Activated CD4-positive, alpha-beta T cell treated with anti-CD3 and anti-CD28 coated beads for 36 hours (primary cell): Measurements from ENCODE around the gene IL1R1. TPM values are rescaled to one million over a fixed set of nuclear protein-coding genes. Genes with fewer than 3 reads are reported as not detected.
A peak's percentile ranks its signal among the peaks of the same experiment; 100 is the strongest.

Source experiments
- ATAC-seq: fragments of 200-7000 bp; cut with Tn5 transposase; one replicate; pipeline ENCODE4 v1.10.0; 2021; ENCODE audit warnings: mild to moderate bottlenecking, moderate library complexity
- CTCF ChIA-PET: fragments of 350-600 bp; sonication (Branson Sonifier 250); formaldehyde crosslinking; loops from one replicate; lab custom pipeline; 2021; ENCODE audit warnings: antibody characterized with exemption; lab: Charles Lee
- POLR2A ChIA-PET: fragments of 350-600 bp; sonication (Branson Sonifier 250); formaldehyde crosslinking; loops from one replicate; lab custom pipeline; 2021; ENCODE audit warnings: antibody characterized with exemption, inconsistent platforms; lab: Charles Lee
- DNase-seq: peaks from one replicate; pipeline ENCODE4 v3.0.0-alpha.2; 2020
- H3K27ac Mint-ChIP-seq: one replicate; pipeline ENCODE4 v1.8.0; 2021; ENCODE audit warnings: mixed read lengths
- H3K27me3 Mint-ChIP-seq: one replicate; pipeline ENCODE4 v1.8.0; 2021; ENCODE audit warnings: mixed read lengths
- H3K36me3 Mint-ChIP-seq: one replicate; pipeline ENCODE4 v1.8.0; 2021; ENCODE audit warnings: low read depth, mixed read lengths
- H3K4me1 Mint-ChIP-seq: one replicate; pipeline ENCODE4 v1.8.0; 2021; ENCODE audit warnings: mixed read lengths
- H3K4me3 Mint-ChIP-seq: one replicate; pipeline ENCODE4 v1.8.0; 2021; ENCODE audit warnings: mild to moderate bottlenecking, moderate library complexity, mixed read lengths
- H3K9me3 Mint-ChIP-seq: one replicate; pipeline ENCODE4 v1.8.0; 2021; ENCODE audit warnings: low read depth, mixed read lengths
- intact Hi-C, 2 experiments: fragments of 100-400 bp; cut with DNase I in 1 of 2; cut with micrococcal nuclease in 1 of 2; formaldehyde crosslinking; loops; one replicate each; pipeline versions ENCODE4 v1.14.2 to v1.15.1; 2022 to 2024; cut with DNase I, micrococcal nuclease
- total RNA-seq, 2 experiments: library from RNA; stranded (reverse); gene quantifications; one replicate each; pipeline ENCODE4 v1.2.3, GENCODE V29; 2021

The IL1R1 gene
- total RNA-seq, 2 experiments from 2014 or later, result 20.8 to 21.8 TPM

DNA sequence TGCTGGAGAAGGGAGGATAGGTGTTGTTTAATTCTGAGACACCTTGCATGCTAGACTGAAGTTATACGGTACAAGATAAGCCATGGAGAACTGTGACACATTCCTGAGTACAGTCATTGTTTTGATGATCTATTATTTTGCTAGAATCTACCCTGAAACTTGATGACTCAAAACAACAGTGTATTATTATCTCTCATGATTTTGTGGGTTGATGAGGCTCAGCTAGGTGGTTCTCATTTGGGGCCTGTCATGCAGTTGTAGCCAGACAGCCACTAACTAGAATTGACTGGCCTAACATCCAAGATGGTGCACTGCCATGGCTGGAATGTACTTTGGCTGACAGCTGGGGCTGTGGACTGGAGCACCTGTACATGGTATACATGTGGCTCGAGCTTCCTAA is 5.4 kb upstream of the IL1R1 start:
- peak overlapping the region; percentile 89 for H3K27ac Mint-ChIP-seq
- ChIA-PET CTCF (interaction anchor here (1.0 to 2.9 kb wide), 9 partner anchors 9 to 138 kb away, joined by 3 to 19 read pairs (median 5); no protein-coding TSS in a partner anchor), POLR2A (interaction anchor here (0.6 to 2.1 kb wide), 5 partner anchors 9 to 199 kb away, joined by 3 to 9 read pairs (median 3); no protein-coding TSS in a partner anchor)
- peaks cover 23% of the 10 kb centered on the region for H3K9me3 Mint-ChIP-seq
- intact Hi-C loops, result loop anchor here (1.0 to 2.0 kb wide), 12 partner anchors 9 to 236 kb away; no protein-coding TSS in a partner anchor
- peaks cover 19% of the 10 kb centered on the region for H3K27me3 Mint-ChIP-seq
- DNase-seq (peak; percentile 68), ATAC-seq (peak; percentile 94)
- H3K36me3 Mint-ChIP-seq, result peaks cover 46% of the 10 kb centered on the region
- peak overlapping the region; percentile 42 for H3K4me3 Mint-ChIP-seq
- peaks cover 60% of the 10 kb centered on the region for H3K4me1 Mint-ChIP-seq

DNA sequence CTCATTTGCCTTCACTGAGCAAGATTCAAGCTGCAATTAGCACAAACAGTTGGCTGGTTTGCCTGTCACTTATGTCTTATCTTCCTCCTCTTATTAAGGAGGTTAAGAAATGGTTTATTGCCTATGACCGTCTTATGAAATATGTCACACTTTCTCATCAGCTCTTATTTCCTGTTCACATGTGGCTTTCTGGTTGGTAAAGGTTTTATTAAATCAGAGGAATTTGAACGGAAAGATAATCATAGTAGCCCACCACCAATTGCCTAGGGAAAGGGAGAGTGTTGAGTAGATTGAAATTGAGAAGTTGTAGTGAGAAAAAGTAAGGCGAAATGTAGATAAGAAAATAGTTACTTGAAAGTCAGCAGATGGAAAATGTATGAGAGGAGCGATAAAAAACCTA is 4.2 kb upstream of the IL1R1 start:
- H3K4me1 Mint-ChIP-seq, result peaks cover 64% of the 10 kb centered on the region
- no peak for DNase-seq
- peak overlapping the region; percentile 7 for H3K4me3 Mint-ChIP-seq

DNA sequence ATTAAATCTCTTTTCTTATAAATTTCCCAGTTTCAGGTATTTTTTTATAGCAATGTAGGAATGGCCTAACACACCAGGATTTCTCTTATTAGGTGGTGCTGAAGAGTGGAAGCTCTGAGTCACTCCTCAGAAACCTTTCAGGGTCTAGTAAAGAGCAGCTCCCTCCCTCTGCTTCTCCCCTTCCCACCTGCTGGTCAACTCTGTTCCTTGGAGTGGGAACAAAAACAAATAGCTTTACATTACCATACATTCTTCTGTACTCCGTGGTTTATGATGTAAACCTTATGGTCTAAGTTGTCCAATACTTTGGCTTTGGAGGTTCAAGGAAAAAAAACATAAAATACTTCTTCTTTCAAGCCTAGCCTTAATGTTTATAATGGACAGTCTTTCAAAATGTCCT is 2.7 kb upstream of the IL1R1 start:
- Mint-ChIP-seq H3K27me3 (peaks cover 27% of the 10 kb centered on the region), H3K9me3 (peaks cover 31% of the 10 kb centered on the region), H3K4me1 (peaks cover 65% of the 10 kb centered on the region), H3K36me3 (peaks cover 63% of the 10 kb centered on the region), H3K27ac (peak overlapping the region; percentile 89), H3K4me3 (no peak overlapping the region)
- CTCF ChIA-PET, result interaction anchor here (1.6 kb wide), 1 partner anchor 101 kb away, joined by 8 read pairs; no protein-coding TSS in a partner anchor
- POLR2A ChIA-PET, result no interaction called here
- no peak for DNase-seq
- ATAC-seq, result no peak
- intact Hi-C loops, result no loop called here

More for the DNA sequence above, 4.2 kb upstream of the IL1R1 start:
- Mint-ChIP-seq H3K36me3 (peaks cover 49% of the 10 kb centered on the region), H3K27ac (peak overlapping the region; percentile 89), H3K9me3 (peaks cover 27% of the 10 kb centered on the region), H3K27me3 (peaks cover 23% of the 10 kb centered on the region)
- CTCF ChIA-PET, result interaction anchor here (0.8 to 2.9 kb wide), 4 partner anchors 11 to 132 kb away, joined by 3 to 19 read pairs (median 6); no protein-coding TSS in a partner anchor
- intact Hi-C loops, result no loop called here
- peak; percentile 7 for ATAC-seq
- POLR2A ChIA-PET, result interaction anchor here (0.8 to 2.1 kb wide), 4 partner anchors 9 to 138 kb away, joined by 3 to 9 read pairs (median 4); no protein-coding TSS in a partner anchor

DNA sequence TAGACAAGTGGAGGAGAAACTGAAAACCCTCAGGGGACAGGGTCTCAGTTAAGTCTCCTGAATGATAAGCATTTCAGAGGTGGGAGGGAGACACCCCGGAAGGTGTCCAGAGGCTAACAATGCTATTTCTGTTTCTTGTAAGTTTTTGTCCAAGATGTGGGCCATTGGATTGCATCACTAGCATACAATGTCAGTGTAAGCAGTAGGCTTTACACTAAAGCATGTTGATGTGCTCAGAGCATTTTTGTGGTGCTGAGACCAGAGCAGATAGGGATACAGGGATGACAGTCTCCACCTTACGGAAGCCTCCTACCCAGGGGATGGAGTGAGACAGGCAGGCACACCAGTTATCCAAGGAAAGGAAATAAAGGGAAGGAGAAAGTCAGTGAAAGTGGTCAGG is 2.2 kb upstream of the IL1R1 start:
- H3K4me1 Mint-ChIP-seq, result peaks cover 65% of the 10 kb centered on the region
- peaks cover 27% of the 10 kb centered on the region for H3K27me3 Mint-ChIP-seq
- intact Hi-C loops, result no loop called here
- DNase-seq (no peak), ATAC-seq (no peak)
- H3K27ac Mint-ChIP-seq, result peak overlapping the region; percentile 26
- peaks cover 68% of the 10 kb centered on the region for H3K36me3 Mint-ChIP-seq
- POLR2A ChIA-PET, result interaction anchor here (0.6 kb wide), 1 partner anchor 218 kb away, joined by 6 read pairs; no protein-coding TSS in a partner anchor
- peaks cover 36% of the 10 kb centered on the region for H3K9me3 Mint-ChIP-seq
- CTCF ChIA-PET, result interaction anchor here (1.6 kb wide), 1 partner anchor 100 kb away, joined by 8 read pairs; no protein-coding TSS in a partner anchor
- no peak overlapping the region for H3K4me3 Mint-ChIP-seq

DNA sequence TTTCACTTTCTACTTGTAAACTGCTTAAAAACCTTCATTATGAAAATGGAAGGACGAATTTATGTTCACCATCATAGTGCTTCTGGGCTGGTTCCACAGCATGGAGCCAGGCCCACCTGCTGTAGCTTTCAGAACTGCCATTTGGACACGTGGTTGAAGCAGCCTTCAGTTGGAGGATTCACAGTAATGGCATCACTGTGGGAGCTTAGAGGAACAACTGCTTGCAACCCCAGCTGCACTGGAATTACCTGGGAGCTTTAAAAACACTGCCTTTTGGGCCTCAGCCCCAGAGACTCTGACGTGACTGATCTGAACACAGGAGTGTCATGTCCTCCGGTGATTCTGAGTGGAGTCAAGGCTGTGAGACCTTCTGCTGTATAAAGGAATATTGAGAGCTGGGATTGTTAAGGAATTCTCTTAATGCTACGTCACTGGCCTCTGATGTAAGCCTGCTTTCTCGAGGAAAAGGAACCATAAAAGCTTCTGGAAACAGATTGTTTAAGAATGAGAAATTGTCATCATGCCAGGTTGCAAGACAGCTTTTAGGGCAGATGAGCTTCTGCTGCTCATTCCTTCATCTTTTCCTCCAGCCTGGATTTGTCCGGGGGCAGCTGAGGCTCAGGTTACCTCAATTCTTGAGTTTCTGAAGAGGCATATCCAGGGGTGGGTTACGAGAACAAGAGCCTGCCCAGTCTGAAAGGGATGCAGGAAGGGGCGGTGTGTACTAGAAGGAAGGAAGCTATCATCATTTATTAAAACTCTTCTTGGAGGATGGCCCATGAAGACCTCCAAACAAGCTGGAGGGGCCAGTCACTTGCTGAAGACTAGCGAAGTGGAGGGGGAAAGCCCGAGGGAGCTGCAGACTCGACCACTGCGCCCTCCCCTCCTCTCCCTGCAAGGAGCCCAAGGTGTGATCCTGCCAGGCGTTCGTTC is 1.3 kb upstream of the IL1R1 start:
- DNase-seq, result peak; percentile 6
- Mint-ChIP-seq H3K36me3 (peaks cover 72% of the 10 kb centered on the region), H3K27me3 (peaks cover 24% of the 10 kb centered on the region), H3K4me1 (peaks cover 59% of the 10 kb centered on the region), H3K4me3 (peak overlapping the region; percentile 69), H3K9me3 (peaks cover 43% of the 10 kb centered on the region), H3K27ac (peak overlapping the region; percentile 58)
- ChIA-PET POLR2A (interaction anchor here (0.6 to 1.2 kb wide), 2 partner anchors 142 to 217 kb away, joined by 4 to 6 read pairs; no protein-coding TSS in a partner anchor), CTCF (interaction anchor here (0.5 to 1.7 kb wide), 7 partner anchors 8 to 388 kb away, joined by 3 to 7 read pairs (median 4); no protein-coding TSS in a partner anchor)
- ATAC-seq, result no peak
- intact Hi-C loops, result no loop called here

DNA sequence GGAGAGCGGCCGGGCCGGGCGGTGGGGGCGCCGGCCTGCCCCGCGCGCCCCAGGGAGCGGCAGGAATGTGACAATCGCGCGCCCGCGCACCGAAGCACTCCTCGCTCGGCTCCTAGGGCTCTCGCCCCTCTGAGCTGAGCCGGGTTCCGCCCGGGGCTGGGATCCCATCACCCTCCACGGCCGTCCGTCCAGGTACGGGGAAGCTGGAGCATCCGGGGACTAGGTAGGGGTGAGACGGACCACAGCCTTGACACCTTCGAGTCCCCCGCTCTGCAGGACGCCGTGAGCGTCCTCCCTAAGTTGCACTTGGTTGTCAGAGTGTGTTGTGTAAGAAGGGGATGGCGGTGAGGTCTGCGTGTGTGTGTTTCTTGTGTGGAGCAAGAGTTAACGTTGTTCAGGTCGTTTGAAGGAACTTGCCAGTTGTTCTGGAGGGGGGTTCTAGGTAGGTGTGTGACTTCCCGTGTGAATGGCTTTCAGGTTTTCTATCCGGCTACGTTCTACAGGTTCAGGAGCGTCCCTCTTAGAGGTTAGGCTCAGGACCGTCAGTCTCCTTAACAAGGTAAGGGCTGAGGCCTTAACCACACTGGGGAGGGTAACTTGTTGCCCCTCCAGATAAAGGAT is 393 bp downstream of the IL1R1 start:
- Mint-ChIP-seq H3K36me3 (peaks cover 78% of the 10 kb centered on the region), H3K4me3 (peak overlapping the region; percentile 80), H3K4me1 (peaks cover 56% of the 10 kb centered on the region), H3K27me3 (peaks cover 24% of the 10 kb centered on the region), H3K27ac (peak overlapping the region; percentile 90), H3K9me3 (peaks cover 49% of the 10 kb centered on the region)
- DNase-seq (no peak), ATAC-seq (peak; percentile 7)
- intact Hi-C loops, result no loop called here
- CTCF ChIA-PET, result interaction anchor here (1.1 to 1.7 kb wide), 4 partner anchors 15 to 137 kb away, joined by 3 to 7 read pairs (median 4); no protein-coding TSS in a partner anchor
- POLR2A ChIA-PET, result no interaction called here

DNA sequence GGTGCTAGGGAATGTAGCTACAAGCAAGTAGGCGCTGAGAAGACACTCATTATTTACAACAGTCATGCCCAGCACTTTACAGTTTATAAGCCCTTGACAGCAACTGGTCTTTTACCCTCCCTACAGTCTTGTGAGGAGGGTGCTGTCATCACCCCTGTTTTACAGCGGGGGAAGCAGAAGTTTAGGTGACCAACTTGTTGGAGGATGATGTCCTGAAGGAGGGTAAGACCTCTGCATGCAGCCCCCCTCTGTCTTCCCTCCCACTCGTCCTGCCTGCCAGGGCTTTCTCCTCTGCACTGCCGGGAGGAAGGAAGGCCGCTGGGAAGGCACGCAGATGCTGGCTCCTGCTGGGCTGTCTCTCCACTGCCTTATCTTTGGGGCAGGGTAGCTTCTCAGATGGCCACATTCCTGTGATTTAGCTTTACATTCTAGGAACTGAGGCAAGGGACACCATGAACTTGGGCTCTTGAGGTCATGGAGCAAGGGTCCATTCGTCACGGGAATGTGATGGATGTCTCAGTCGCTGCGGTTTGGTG is 972 bp downstream of the IL1R1 start:
- ATAC-seq (peak; percentile 13), DNase-seq (no peak)
- POLR2A ChIA-PET, result interaction anchor here (0.7 kb wide), 1 partner anchor 54 kb away, joined by 3 read pairs; no protein-coding TSS in a partner anchor
- H3K27ac Mint-ChIP-seq, result peak overlapping the region; percentile 90
- intact Hi-C loops, result no loop called here
- H3K4me1 Mint-ChIP-seq, result peaks cover 56% of the 10 kb centered on the region
- peaks cover 24% of the 10 kb centered on the region for H3K27me3 Mint-ChIP-seq
- CTCF ChIA-PET, result interaction anchor here (0.6 to 1.5 kb wide), 2 partner anchors 60 to 81 kb away, joined by 3 to 4 read pairs; no protein-coding TSS in a partner anchor
- H3K4me3 Mint-ChIP-seq, result peak overlapping the region; percentile 80
- peaks cover 78% of the 10 kb centered on the region for H3K36me3 Mint-ChIP-seq
- H3K9me3 Mint-ChIP-seq, result peaks cover 48% of the 10 kb centered on the region

DNA sequence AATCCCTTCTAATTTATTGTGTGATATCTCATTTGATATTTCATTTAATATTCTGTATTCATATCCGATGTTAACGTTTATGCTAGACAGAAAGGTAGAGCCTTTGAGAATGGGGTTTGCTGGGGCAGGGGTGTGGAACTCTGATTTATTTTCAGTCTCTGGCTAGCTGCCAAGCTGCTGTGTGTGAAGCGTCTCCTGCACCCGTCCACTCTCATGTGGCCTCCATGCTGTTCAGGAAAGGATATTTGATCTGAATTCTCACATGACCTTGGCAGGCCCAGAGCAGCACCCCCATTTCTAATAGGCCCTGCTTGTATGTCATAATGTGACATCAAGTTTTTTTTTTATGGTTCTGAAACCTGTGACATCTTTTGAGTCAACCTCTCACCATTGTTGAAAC is 1.6 kb downstream of the IL1R1 start:
- H3K9me3 Mint-ChIP-seq, result peaks cover 51% of the 10 kb centered on the region
- ChIA-PET CTCF (interaction anchor here (0.6 to 1.5 kb wide), 3 partner anchors 60 to 138 kb away, joined by 3 to 4 read pairs (median 3); no protein-coding TSS in a partner anchor), POLR2A (interaction anchor here (0.5 to 0.7 kb wide), 2 partner anchors 55 to 318 kb away, joined by 3 read pairs; no protein-coding TSS in a partner anchor)
- peak overlapping the region; percentile 80 for H3K4me3 Mint-ChIP-seq
- no peak for DNase-seq
- peaks cover 52% of the 10 kb centered on the region for H3K4me1 Mint-ChIP-seq
- peaks cover 24% of the 10 kb centered on the region for H3K27me3 Mint-ChIP-seq
- H3K27ac Mint-ChIP-seq, result no peak overlapping the region
- ATAC-seq, result no peak
- H3K36me3 Mint-ChIP-seq, result peaks cover 81% of the 10 kb centered on the region
- intact Hi-C loops, result no loop called here

DNA sequence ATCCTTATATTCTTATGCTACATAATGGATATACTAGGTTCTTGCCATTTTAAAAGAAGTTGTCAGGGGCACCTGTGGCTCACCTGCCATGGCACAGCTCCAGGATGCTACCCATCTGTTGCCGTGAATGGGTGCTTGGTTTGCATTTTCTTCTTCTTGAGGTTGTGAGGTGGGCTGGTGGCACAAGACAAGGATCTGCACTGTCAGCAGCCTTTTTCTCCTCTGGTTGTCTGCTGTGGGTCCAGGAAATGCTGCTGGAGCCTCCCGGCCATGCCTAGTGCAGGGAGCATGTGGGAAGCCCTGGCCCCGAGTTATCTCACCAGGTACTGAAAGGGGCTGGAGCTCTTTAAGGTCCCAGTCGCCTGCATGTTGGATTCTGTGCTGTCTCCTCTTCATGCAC is 2.6 kb downstream of the IL1R1 start:
- CTCF ChIA-PET, result interaction anchor here (1.1 to 1.7 kb wide), 2 partner anchors 95 to 139 kb away, joined by 3 to 6 read pairs; no protein-coding TSS in a partner anchor
- intact Hi-C loops, result no loop called here

DNA sequence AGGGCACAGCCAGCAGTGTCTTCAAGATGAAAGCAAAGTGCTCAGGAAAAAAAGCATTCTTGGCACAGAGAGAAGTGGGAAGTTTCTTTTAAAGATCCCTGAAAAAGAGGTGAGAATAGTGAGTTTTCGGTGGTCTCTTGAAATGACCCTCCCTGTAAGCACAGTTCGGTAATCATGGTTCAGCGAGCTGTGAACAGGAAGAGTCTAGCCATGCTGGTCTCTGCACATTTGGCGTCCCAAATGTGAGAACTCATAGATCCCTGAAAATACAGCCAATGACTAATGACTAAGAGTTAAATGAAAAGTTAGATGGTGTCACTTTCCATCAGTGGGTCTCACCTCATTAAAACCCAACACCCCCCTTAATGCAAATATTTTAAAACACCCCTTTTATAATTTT is 3.4 kb downstream of the IL1R1 start:
- H3K4me3 Mint-ChIP-seq, result no peak overlapping the region
- DNase-seq (no peak), ATAC-seq (no peak)
- H3K9me3 Mint-ChIP-seq, result peaks cover 49% of the 10 kb centered on the region
- intact Hi-C loops, result no loop called here
- CTCF ChIA-PET, result interaction anchor here (1.7 kb wide), 1 partner anchor 94 kb away, joined by 6 read pairs; no protein-coding TSS in a partner anchor
- POLR2A ChIA-PET, result no interaction called here
- peaks cover 79% of the 10 kb centered on the region for H3K36me3 Mint-ChIP-seq
- peak overlapping the region; percentile 43 for H3K27ac Mint-ChIP-seq
- peaks cover 20% of the 10 kb centered on the region for H3K27me3 Mint-ChIP-seq
- H3K4me1 Mint-ChIP-seq, result peaks cover 35% of the 10 kb centered on the region

More for the DNA sequence above, 2.6 kb downstream of the IL1R1 start:
- DNase-seq (no peak), ATAC-seq (no peak)
- Mint-ChIP-seq H3K36me3 (peaks cover 78% of the 10 kb centered on the region), H3K27ac (peak overlapping the region; percentile 47), H3K4me3 (no peak overlapping the region), H3K9me3 (peaks cover 53% of the 10 kb centered on the region), H3K4me1 (peaks cover 42% of the 10 kb centered on the region), H3K27me3 (peaks cover 24% of the 10 kb centered on the region)
- POLR2A ChIA-PET, result no interaction called here
